Neural cell (in vitro differentiated cells): Measurements from ENCODE around the gene HIBCH. TPM values are rescaled to one million over a fixed set of nuclear protein-coding genes. Genes with fewer than 3 reads are reported as not detected.

ENCODE experiments used
- H2AFZ ChIP-seq: fragments of 200-600, 300-800 bp; sonication (generic), shearing (Covaris generic); 2 replicates; pipeline ENCODE4 v1.6.0; 2014; ENCODE audit warnings: low read depth, mild to moderate bottlenecking, antibody characterized with exemption, low read length, moderate library complexity
- H3F3A ChIP-seq: fragments of 200-600 bp; shearing (Covaris generic); 2 replicates; pipeline ENCODE4 v1.6.1; 2016; ENCODE audit warnings: mild to moderate bottlenecking, moderate library complexity, mixed read lengths, antibody characterized with exemption, low read length; ENCODE audit not compliant: insufficient read depth, poor library complexity, severe bottlenecking
- H3K27ac ChIP-seq: fragments of 200-600, 300-800 bp; sonication (generic), shearing (Covaris generic); 2 replicates; pipeline ENCODE4 v1.5.1; 2014; ENCODE audit warnings: mild to moderate bottlenecking, low read length, moderate library complexity
- H3K27me3 ChIP-seq: fragments of 300-800, 200-600 bp; sonication (generic), shearing (Covaris generic); 2 replicates; pipeline ENCODE4 v1.6.0; 2014; ENCODE audit warnings: mild to moderate bottlenecking, low read depth, low read length, moderate library complexity; ENCODE audit not compliant: insufficient read depth
- H3K36me3 ChIP-seq: fragments of 300-800, 200-600 bp; sonication (generic), shearing (Covaris generic); 2 replicates; pipeline ENCODE4 v1.5.1; 2014; ENCODE audit warnings: mild to moderate bottlenecking, antibody characterized with exemption, low read length, moderate library complexity; ENCODE audit not compliant: insufficient read depth
- H3K4me2 ChIP-seq: fragments of 300-800, 200-600 bp; sonication (generic), shearing (Covaris generic); 2 replicates; pipeline ENCODE4 v1.6.0; 2014; ENCODE audit warnings: mild to moderate bottlenecking, low read length
- H3K4me3 ChIP-seq: fragments of 300-800, 200-600 bp; sonication (generic), shearing (Covaris generic); 2 replicates; pipeline ENCODE4 v1.5.1; 2014; ENCODE audit warnings: mild to moderate bottlenecking, low read length, moderate library complexity
- H3K79me2 ChIP-seq: fragments of 200-600 bp; shearing (Covaris generic); replicated peaks from 2 replicates; pipeline ENCODE4 v1.6.0; 2014; ENCODE audit warnings: mild to moderate bottlenecking, low read length, moderate library complexity; ENCODE audit not compliant: insufficient read depth
- H3K9ac ChIP-seq: fragments of 300-800, 200-600 bp; sonication (generic), shearing (Covaris generic); 2 replicates; pipeline ENCODE4 v1.6.1; 2016; ENCODE audit warnings: mild to moderate bottlenecking, low read length, mixed read lengths
- H3K9me2 ChIP-seq: fragments of 200-600 bp; shearing (Covaris generic); 2 replicates; pipeline ENCODE4 v1.6.1; 2016; ENCODE audit warnings: mild to moderate bottlenecking, low read length, mixed read lengths; ENCODE audit not compliant: insufficient read depth
- H3K9me3 ChIP-seq: fragments of 200-600, 300-800 bp; sonication (generic), shearing (Covaris generic); 2 replicates; pipeline ENCODE4 v1.6.1; 2016; ENCODE audit warnings: mild to moderate bottlenecking, mixed run types, low read length, moderate library complexity, mixed read lengths
- H4K20me1 ChIP-seq: fragments of 200-600 bp; shearing (Covaris generic); 2 replicates; pipeline ENCODE4 v1.6.1; 2016; ENCODE audit warnings: mild to moderate bottlenecking, mixed run types; ENCODE audit not compliant: insufficient read depth
- EP300 ChIP-seq: fragments of 450-650 bp; conservative IDR thresholded peaks from 2 replicates; pipeline ENCODE4 v1.6.1; 2014; ENCODE audit warnings: antibody characterized with exemption, mild to moderate bottlenecking, moderate library complexity; ENCODE audit not compliant: poor library complexity, severe bottlenecking
- EZH2 ChIP-seq: fragments of 200-600, 300-800 bp; shearing (Covaris generic), sonication (generic); IDR thresholded peaks from 2 replicates; pipeline ENCODE4 v1.6.1; 2014; ENCODE audit warnings: antibody characterized with exemption, low read length, borderline replicate concordance, mild to moderate bottlenecking; ENCODE audit not compliant: insufficient read depth, poor library complexity, severe bottlenecking
- MXI1 ChIP-seq: fragments of 450-650 bp; conservative IDR thresholded peaks from 2 replicates; pipeline ENCODE4 v1.6.1; 2014; ENCODE audit warnings: antibody characterized with exemption, mild to moderate bottlenecking; ENCODE audit not compliant: poor library complexity, severe bottlenecking
- POLR2AphosphoS5 ChIP-seq: IDR thresholded peaks from 2 replicates; pipeline ENCODE4 v1.6.1; 2012
- RAD21 ChIP-seq: fragments of 450-650 bp; conservative IDR thresholded peaks from 2 replicates; pipeline ENCODE4 v1.6.1; 2014; ENCODE audit warnings: antibody characterized with exemption, mild to moderate bottlenecking, moderate library complexity
- SMC3 ChIP-seq: fragments of 450-650 bp; conservative IDR thresholded peaks from 2 replicates; pipeline ENCODE4 v1.6.1; 2014; ENCODE audit warnings: antibody characterized with exemption, mild to moderate bottlenecking, moderate library complexity; ENCODE audit not compliant: poor library complexity
- TAF1 ChIP-seq: IDR thresholded peaks from 2 replicates; pipeline ENCODE4 v1.6.1; 2012; ENCODE audit warnings: low read depth
- polyA plus RNA-seq: library from polyadenylated mRNA; depleted of rRNA; stranded (reverse); fragments of >200 nt; gene quantifications from 2 replicates; pipeline ENCODE4 v1.2.3, GENCODE V29; 2014
- TF ChIP-seq, protein P1 (sequence below): IDR thresholded peaks from 2 replicates; pipeline ENCODE4 v1.6.1; 2012; ENCODE audit warnings: borderline replicate concordance
- TF ChIP-seq, protein P2 (sequence below): fragments of 450-650 bp; IDR thresholded peaks from 2 replicates; pipeline ENCODE4 v1.5.1; 2014; ENCODE audit warnings: antibody characterized with exemption, mild to moderate bottlenecking, moderate library complexity; ENCODE audit not compliant: poor library complexity, severe bottlenecking

HIBCH gene
- polyA plus RNA-seq, 1 donor from 2014 or later = 17.8 TPM

DNA sequence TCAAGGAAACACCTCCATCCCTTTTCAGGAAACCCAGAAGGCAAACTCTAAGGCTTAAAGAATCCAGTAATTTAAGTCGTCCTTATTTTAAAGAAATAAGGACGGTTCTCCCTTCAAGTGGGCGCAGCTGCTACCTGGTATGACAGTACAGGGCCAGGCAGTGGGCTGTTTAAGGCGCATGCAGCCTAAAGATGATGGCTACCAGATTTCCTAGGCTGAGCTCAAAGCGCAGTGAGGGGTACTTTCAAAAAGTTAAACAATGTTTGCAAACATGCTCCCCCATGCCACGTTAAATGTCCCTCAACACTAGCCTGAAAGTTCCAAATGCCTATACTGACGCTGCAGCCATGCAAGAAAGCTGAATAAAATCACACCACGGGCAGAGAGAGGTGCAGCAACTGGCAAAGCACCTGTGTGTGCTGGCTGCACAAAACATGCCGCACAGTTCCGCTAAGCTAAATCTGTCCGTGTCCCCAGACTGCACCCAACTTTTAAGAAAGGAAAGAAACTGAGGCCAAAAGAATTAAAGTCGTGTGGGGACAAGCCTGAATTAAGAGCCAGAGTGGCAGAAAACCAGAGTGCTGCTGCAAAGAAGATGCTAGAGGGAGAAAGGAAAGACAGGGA lies 583 bp downstream of the HIBCH start:
- Histone ChIP-seq H3K79me2 (peaks cover 5% of the 10 kb centered on the region), H3K9ac (peak overlapping the region; percentile 58)

GRCh38 chr2:190318514-190318913 lies 1.1 kb downstream of the HIBCH start:
- H2AFZ ChIP-seq = no peak overlapping the region

More for the DNA sequence above, 583 bp downstream of the HIBCH start:
- Histone ChIP-seq H3K4me3 (peak overlapping the region; percentile 85), H3K9me2 (no peaks in the 10 kb centered on the region), H3K9me3 (no peaks in the 10 kb centered on the region), H4K20me1 (no peaks in the 10 kb centered on the region), H3K4me2 (peak overlapping the region; percentile 56), H2AFZ (peak overlapping the region; percentile 92), H3F3A (no peaks in the 10 kb centered on the region), H3K27ac (peak overlapping the region; percentile 41), H3K36me3 (no peaks in the 10 kb centered on the region), H3K27me3 (no peaks in the 10 kb centered on the region)
- TF ChIP-seq MXI1 (peak; percentile 47), TAF1 (no peak), EZH2 (no peak), EP300 (no peak)

More at GRCh38 chr2:190318514-190318913, 1.1 kb downstream of the HIBCH start:
- Histone ChIP-seq H3K9me3 (no peaks in the 10 kb centered on the region), H3K9me2 (no peaks in the 10 kb centered on the region), H3K79me2 (peaks cover 5% of the 10 kb centered on the region), H3K27me3 (no peaks in the 10 kb centered on the region), H3K27ac (no peak overlapping the region), H3K4me3 (peak overlapping the region; percentile 85), H3K36me3 (no peaks in the 10 kb centered on the region), H4K20me1 (no peaks in the 10 kb centered on the region), H3K4me2 (peak overlapping the region; percentile 56), H3F3A (no peaks in the 10 kb centered on the region), H3K9ac (peak overlapping the region; percentile 58)
- TF ChIP-seq, protein P1, sequence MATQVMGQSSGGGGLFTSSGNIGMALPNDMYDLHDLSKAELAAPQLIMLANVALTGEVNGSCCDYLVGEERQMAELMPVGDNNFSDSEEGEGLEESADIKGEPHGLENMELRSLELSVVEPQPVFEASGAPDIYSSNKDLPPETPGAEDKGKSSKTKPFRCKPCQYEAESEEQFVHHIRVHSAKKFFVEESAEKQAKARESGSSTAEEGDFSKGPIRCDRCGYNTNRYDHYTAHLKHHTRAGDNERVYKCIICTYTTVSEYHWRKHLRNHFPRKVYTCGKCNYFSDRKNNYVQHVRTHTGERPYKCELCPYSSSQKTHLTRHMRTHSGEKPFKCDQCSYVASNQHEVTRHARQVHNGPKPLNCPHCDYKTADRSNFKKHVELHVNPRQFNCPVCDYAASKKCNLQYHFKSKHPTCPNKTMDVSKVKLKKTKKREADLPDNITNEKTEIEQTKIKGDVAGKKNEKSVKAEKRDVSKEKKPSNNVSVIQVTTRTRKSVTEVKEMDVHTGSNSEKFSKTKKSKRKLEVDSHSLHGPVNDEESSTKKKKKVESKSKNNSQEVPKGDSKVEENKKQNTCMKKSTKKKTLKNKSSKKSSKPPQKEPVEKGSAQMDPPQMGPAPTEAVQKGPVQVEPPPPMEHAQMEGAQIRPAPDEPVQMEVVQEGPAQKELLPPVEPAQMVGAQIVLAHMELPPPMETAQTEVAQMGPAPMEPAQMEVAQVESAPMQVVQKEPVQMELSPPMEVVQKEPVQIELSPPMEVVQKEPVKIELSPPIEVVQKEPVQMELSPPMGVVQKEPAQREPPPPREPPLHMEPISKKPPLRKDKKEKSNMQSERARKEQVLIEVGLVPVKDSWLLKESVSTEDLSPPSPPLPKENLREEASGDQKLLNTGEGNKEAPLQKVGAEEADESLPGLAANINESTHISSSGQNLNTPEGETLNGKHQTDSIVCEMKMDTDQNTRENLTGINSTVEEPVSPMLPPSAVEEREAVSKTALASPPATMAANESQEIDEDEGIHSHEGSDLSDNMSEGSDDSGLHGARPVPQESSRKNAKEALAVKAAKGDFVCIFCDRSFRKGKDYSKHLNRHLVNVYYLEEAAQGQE = no peak
- TF ChIP-seq RAD21 = no peak
- no peak for TF ChIP-seq POLR2AphosphoS5
- no peak for TF ChIP-seq TAF1
- no peak for TF ChIP-seq MXI1
- no peak for TF ChIP-seq EP300
- no peak for TF ChIP-seq EZH2
- TF ChIP-seq SMC3 = no peak
- TF ChIP-seq, protein P2, sequence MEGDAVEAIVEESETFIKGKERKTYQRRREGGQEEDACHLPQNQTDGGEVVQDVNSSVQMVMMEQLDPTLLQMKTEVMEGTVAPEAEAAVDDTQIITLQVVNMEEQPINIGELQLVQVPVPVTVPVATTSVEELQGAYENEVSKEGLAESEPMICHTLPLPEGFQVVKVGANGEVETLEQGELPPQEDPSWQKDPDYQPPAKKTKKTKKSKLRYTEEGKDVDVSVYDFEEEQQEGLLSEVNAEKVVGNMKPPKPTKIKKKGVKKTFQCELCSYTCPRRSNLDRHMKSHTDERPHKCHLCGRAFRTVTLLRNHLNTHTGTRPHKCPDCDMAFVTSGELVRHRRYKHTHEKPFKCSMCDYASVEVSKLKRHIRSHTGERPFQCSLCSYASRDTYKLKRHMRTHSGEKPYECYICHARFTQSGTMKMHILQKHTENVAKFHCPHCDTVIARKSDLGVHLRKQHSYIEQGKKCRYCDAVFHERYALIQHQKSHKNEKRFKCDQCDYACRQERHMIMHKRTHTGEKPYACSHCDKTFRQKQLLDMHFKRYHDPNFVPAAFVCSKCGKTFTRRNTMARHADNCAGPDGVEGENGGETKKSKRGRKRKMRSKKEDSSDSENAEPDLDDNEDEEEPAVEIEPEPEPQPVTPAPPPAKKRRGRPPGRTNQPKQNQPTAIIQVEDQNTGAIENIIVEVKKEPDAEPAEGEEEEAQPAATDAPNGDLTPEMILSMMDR = no peak
